Measurements from ENCODE around the gene KLF8. TPM values are rescaled to one million over a fixed set of nuclear protein-coding genes. Genes with fewer than 3 reads are reported as not detected.

The KLF8 gene
- total RNA-seq, 2 donors from 2014 or later, result 5.6 to 22.8 TPM

- WGBS, result 85% methylated on average over 1 of the region's 1 CpG
- Histone ChIP-seq H3K27me3 (replicated peaks; ENCODE audit: insufficient read depth) (no peaks in the 10 kb centered on the region), H3K9me3 (no peaks in the 10 kb centered on the region), H3K4me3 (no peak overlapping the region), H3K27ac (no peak overlapping the region), H3K36me3 (no peaks in the 10 kb centered on the region), H3K4me1 (replicated peaks) (no peaks in the 10 kb centered on the region)
- TF ChIP-seq POLR2AphosphoS5 (IDR thresholded peaks at IDR 0.05) (no peak), CTCF (IDR thresholded peaks at IDR 0.05) (no peak), POLR2A (IDR thresholded peaks at IDR 0.05) (no peak)
- intact Hi-C loops (cut with DNase I), result no loop called here
- no peak for DNase-seq (ENCODE audit: low spot score)
Observed at GRCh38 chrX:56278692-56279091, 46.5 kb downstream of the KLF8 start.

DNA sequence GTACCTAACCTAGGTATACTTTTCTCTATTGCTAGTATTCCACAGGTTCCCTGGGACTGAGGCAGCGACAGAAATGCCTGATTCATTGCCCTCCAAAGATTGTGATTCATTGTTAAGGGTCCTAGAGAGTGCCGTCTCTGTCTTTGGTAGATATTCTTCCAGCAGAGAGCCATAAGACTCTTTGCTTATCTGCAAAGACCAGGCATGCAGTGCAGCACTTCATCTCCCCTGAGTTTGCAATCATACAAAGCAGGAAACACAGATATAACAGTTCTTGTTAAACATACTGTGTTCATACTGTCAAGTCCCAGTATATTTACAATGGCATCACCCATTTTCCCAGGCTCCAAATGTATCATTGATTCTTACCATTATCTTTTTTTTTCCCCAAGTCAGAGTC, 47.7 kb downstream of the KLF8 start:
- H3K36me3 ChIP-seq, result no peaks in the 10 kb centered on the region
- H3K4me1 ChIP-seq (replicated peaks), result no peaks in the 10 kb centered on the region
- no peak for DNase-seq (ENCODE audit: low spot score)
- no peaks in the 10 kb centered on the region for H3K9me3 ChIP-seq
- no peak overlapping the region for H3K4me3 ChIP-seq
- H3K27me3 ChIP-seq (replicated peaks; ENCODE audit: insufficient read depth), result no peaks in the 10 kb centered on the region
- intact Hi-C loops (cut with DNase I), result no loop called here
- TF ChIP-seq CTCF (IDR thresholded peaks at IDR 0.05) (no peak), POLR2AphosphoS5 (IDR thresholded peaks at IDR 0.05) (no peak), POLR2A (IDR thresholded peaks at IDR 0.05) (no peak)
- 81% methylated on average over 2 of the region's 2 CpGs for WGBS
- no peak overlapping the region for H3K27ac ChIP-seq

DNA sequence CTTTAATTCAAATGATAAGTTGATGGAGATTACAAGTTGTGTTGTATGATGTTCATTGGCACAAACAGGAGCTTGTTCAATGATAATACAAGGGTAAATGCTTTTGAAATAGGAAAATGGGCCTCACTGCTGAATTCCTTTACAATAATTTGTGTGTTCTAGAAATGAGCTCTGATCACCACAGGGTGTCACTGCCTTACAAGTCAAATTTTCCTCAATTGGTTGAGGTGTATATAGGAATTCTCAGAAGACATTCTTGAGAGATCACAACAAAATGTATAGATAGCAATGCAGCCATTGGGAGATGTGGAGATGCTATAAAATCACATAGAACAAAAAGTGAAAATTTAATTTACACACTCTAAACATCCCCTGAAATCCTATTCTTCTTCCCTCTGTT, 49.6 kb downstream of the KLF8 start:
- no peaks in the 10 kb centered on the region for H3K9me3 ChIP-seq
- no peak overlapping the region for H3K4me3 ChIP-seq
- intact Hi-C loops (cut with DNase I), result no loop called here
- no peaks in the 10 kb centered on the region for H3K27me3 ChIP-seq (replicated peaks; ENCODE audit: insufficient read depth)
- no peaks in the 10 kb centered on the region for H3K4me1 ChIP-seq (replicated peaks)
- no peak for TF ChIP-seq POLR2AphosphoS5 (IDR thresholded peaks at IDR 0.05)
- no peak for TF ChIP-seq CTCF (IDR thresholded peaks at IDR 0.05)
- TF ChIP-seq POLR2A (IDR thresholded peaks at IDR 0.05), result no peak
- H3K36me3 ChIP-seq, result no peaks in the 10 kb centered on the region
- DNase-seq (ENCODE audit: low spot score), result no peak
- H3K27ac ChIP-seq, result no peak overlapping the region

DNA sequence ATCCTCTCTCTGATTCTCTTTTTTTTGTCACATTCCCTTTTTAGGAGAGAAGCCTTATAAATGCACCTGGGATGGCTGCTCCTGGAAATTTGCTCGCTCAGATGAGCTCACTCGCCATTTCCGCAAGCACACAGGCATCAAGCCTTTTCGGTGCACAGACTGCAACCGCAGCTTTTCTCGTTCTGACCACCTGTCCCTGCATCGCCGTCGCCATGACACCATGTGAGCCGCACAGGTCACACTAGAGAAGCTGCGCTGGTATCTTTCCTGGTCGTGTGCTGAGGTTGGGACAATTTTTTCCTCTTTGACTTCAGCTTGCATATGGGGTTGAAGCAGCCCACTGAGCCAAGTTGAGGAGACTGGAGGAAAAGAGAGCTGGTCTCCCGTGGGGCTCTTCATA, 52.1 kb downstream of the KLF8 start:
- Histone ChIP-seq H3K27me3 (replicated peaks; ENCODE audit: insufficient read depth) (no peaks in the 10 kb centered on the region), H3K36me3 (no peaks in the 10 kb centered on the region), H3K4me3 (no peak overlapping the region), H3K4me1 (replicated peaks) (no peaks in the 10 kb centered on the region), H3K27ac (no peak overlapping the region), H3K9me3 (no peaks in the 10 kb centered on the region)
- DNase-seq (ENCODE audit: low spot score), result no peak
- 92% methylated on average over 13 of the region's 13 CpGs for WGBS
- intact Hi-C loops (cut with DNase I), result no loop called here
- TF ChIP-seq CTCF (IDR thresholded peaks at IDR 0.05), result no peak
- no peak for TF ChIP-seq POLR2AphosphoS5 (IDR thresholded peaks at IDR 0.05)
- TF ChIP-seq POLR2A (IDR thresholded peaks at IDR 0.05), result no peak

DNA sequence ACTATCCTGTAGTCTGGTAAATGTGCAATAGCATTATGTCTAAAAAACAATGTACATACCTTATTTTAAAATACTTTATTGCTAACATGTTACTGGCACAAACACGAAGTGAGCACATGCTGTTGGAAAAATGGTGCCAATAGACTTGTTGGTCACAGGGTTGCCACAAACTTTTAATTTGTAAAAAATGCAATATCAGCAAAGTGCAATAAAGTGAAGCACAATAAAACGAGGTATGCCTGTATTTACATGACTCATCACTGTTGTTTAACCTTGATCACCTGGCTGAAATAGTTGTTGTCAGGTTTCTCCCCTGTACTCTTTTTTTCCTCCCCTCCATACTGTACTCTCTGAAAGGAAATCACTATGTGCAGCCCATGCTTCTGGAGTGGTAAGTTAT, 56.5 kb downstream of the KLF8 start:
- no peak for DNase-seq (ENCODE audit: low spot score)
- no peaks in the 10 kb centered on the region for H3K27me3 ChIP-seq (replicated peaks; ENCODE audit: insufficient read depth)
- H3K9me3 ChIP-seq, result no peaks in the 10 kb centered on the region
- H3K4me1 ChIP-seq (replicated peaks), result no peaks in the 10 kb centered on the region
- no peaks in the 10 kb centered on the region for H3K36me3 ChIP-seq
- H3K4me3 ChIP-seq, result no peak overlapping the region
- 47% methylated on average over 2 of the region's 2 CpGs for WGBS
- no peak overlapping the region for H3K27ac ChIP-seq
- TF ChIP-seq POLR2AphosphoS5 (IDR thresholded peaks at IDR 0.05) (no peak), CTCF (IDR thresholded peaks at IDR 0.05) (no peak), POLR2A (IDR thresholded peaks at IDR 0.05) (no peak)
- intact Hi-C loops (cut with DNase I), result no loop called here

Measured in prostate gland (tissue), 2 donors.